Tibial nerve (tissue), 4 donors: Measurements from ENCODE around the gene CYP4A22. TPM values are rescaled to one million over a fixed set of nuclear protein-coding genes. Genes with fewer than 3 reads are reported as not detected.
"Not testable (repeated sequence)": the region's sequence is repeated elsewhere in the genome, so short reads cannot be mapped to it uniquely, and the experiment has no call there.

ENCODE experiments used
- DNase-seq, 2 donors: peaks; one replicate each; pipeline ENCODE4 v3.0.0-alpha.2; 2019; ENCODE audit warnings: low spot score in 2 of 2
- H3K27ac ChIP-seq, 4 donors: fragments of 200-600 bp; sonication (generic) in 3 of 4; one replicate each; pipeline ENCODE4 v1.5.1; 2017 to 2019; ENCODE audit warnings: mild to moderate bottlenecking in 1 of 4
- H3K27me3 ChIP-seq, 2 donors: fragments of 200-600 bp; sonication (generic) in 1 of 2; one replicate each; pipeline versions ENCODE4 v1.5.1 to v1.6.0; 2017 to 2019
- H3K36me3 ChIP-seq, 3 donors: fragments of 200-600 bp; sonication (generic); one replicate each; pipeline ENCODE4 v1.5.1; 2018 to 2019
- H3K4me1 ChIP-seq, 4 donors: fragments of 200-600 bp; sonication (generic) in 3 of 4; one replicate each; pipeline ENCODE4 v1.5.1; 2017 to 2019
- H3K4me3 ChIP-seq, 4 donors: fragments of 200-600 bp; sonication (generic) in 3 of 4; one replicate each; pipeline ENCODE4 v1.5.1; 2017 to 2019; ENCODE audit warnings: mild to moderate bottlenecking in 1 of 4, moderate library complexity in 1 of 4
- H3K9me3 ChIP-seq, 4 donors: fragments of 200-600 bp; sonication (generic) in 3 of 4; one replicate each; pipeline ENCODE4 v1.5.1; 2017 to 2019
- CTCF ChIP-seq, 5 experiments: fragments of 200-600 bp in 3 of 5; fragments of 450-650 bp in 2 of 5; sonication (generic) in 3 of 5; IDR thresholded peaks; one replicate each; pipeline ENCODE4 v1.5.1; 2016 to 2019; ENCODE audit warnings: antibody characterized with exemption in 5 of 5, mild to moderate bottlenecking in 3 of 5, moderate library complexity in 2 of 5
- EP300 ChIP-seq, 2 donors: sonication (generic); formaldehyde crosslinking; IDR thresholded peaks; one replicate each; pipeline ENCODE4 v1.6.1; 2017; ENCODE audit warnings: antibody characterized with exemption in 2 of 2, mild to moderate bottlenecking in 1 of 2
- POLR2A ChIP-seq, 2 donors: fragments of 450-650 bp; IDR thresholded peaks; one replicate each; pipeline ENCODE4 v1.6.1; 2017; ENCODE audit warnings: antibody characterized with exemption in 2 of 2, mild to moderate bottlenecking in 2 of 2, moderate library complexity in 2 of 2
- WGBS, 2 donors: methylation state at CpG; one replicate each; pipeline ENCODE4 v1.1.5; 2018; 5-methylcytosine and 5-hydroxymethylcytosine counted together
- total RNA-seq, 4 donors: library from RNA; depleted of rRNA; stranded (reverse); fragments of >200 nt; gene quantifications; one replicate each; pipeline ENCODE4 v1.1.0, GENCODE V29; 2016

The CYP4A22 gene
- total RNA-seq, 4 donors from 2014 or later: 0.84 to 4.5 (median 2.6) TPM

DNA sequence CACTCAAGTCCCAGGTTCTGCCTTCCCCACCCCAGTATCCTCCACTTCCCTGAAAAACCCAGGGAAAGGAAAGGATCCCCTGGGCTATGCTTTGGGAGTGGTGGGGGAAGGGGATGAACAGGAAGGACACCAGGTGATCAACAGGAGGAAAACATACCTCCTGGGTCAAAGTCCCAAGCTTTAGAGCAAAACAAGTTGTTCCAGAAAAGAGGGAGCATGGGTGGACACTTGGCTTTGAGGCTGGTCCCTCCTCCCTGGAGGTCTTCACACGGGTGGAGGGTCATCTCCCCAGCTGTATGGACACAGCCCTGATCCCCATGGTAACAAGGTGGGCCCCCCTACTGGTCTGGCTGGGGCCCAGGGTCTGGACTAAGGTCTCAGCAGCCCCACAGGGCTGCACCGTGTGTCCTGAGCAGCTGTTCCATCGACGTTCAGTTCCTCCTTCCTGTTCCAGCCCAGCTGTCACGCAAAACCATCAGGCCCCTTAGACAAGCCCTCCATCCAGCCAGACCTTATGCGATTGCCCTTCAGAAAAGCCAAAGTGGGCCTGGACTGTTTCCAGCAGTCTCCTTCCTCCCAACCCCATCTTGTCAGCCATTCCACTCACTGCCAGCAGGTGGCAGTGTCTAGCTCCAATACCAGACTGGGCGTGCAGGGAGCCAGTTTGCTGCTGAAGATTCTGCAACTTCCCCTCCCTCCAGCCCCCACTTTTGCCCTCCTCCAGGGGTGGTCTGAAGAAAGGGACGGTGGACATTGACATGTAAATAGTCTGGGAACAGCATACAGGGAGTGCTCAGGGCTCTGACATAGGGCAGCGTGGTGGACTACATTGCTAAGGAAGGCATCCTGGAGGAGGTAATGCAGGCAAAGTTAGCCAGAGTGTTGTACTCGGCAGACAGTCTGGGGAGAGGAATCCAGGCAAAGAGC, 55.5 kb downstream of the CYP4A22 start:
- H3K9me3 ChIP-seq: no peaks in the 10 kb centered on the region
- WGBS, 2 donors: 10 to 17% methylated on average over 10 of the region's 10 CpGs

DNA sequence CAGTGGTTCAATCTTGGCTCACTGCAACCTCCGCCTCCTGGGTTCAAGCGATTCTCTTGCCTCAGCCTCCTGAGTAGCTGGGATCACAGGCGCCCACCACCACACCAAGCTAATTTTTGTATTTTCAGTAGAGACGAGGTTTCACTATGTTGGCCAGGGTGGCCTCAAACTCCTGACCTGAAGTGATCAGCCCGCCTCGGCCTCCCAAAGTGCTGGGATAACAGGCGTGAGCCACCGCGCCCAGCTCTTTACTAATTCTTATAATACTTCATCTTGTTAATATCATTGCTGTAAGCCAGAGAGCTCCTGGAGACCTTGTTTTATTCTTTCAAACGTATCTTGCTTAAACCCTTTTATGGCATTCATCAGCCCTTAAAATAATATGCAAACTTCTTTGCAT, 56.3 kb downstream of the CYP4A22 start:
- not testable (repeated sequence) for H3K27ac ChIP-seq, H3K36me3 ChIP-seq, DNase-seq, H3K4me3 ChIP-seq, H3K9me3 ChIP-seq, H3K27me3 ChIP-seq
- 89 to 91% methylated on average over 10 of the region's 10 CpGs for WGBS, 2 donors
- peaks cover 0 to 38% (median 11%) of the 10 kb centered on the region in 4 donors for H3K4me1 ChIP-seq

More for the DNA sequence above, 55.5 kb downstream of the CYP4A22 start:
- Histone ChIP-seq H3K36me3 (no peaks in the 10 kb centered on the region), H3K27ac (peak overlapping the region in 1 of 4 donors; percentile 43), H3K27me3 (no peaks in the 10 kb centered on the region), H3K4me1 (peaks cover 0 to 38% (median 11%) of the 10 kb centered on the region in 4 donors), H3K4me3 (no peak overlapping the region)
- peak; percentile 67 to 91 for DNase-seq
- peak; percentile 86 to 96 (median 93) for TF ChIP-seq CTCF (IDR thresholded peaks at IDR 0.05)
- TF ChIP-seq POLR2A (IDR thresholded peaks at IDR 0.05): no peak

- Histone ChIP-seq H3K27ac (no peak overlapping the region), H3K4me3 (no peak overlapping the region)
- TF ChIP-seq CTCF (IDR thresholded peaks at IDR 0.05) (no peak), POLR2A (IDR thresholded peaks at IDR 0.05) (no peak), EP300 (IDR thresholded peaks at IDR 0.05) (no peak)
These were observed 57.1 kb downstream of the CYP4A22 start for GRCh38 chr1:47194311-47194710.

GRCh38 chr1:47195981-47196380, 58.7 kb downstream of the CYP4A22 start:
- 80 to 83% methylated on average over 9 of the region's 9 CpGs for WGBS, 2 donors
- not testable (repeated sequence) for H3K4me3 ChIP-seq, DNase-seq, H3K27me3 ChIP-seq, H3K27ac ChIP-seq, H3K9me3 ChIP-seq, H3K36me3 ChIP-seq
- peaks cover 0 to 21% (median 7%) of the 10 kb centered on the region in 4 donors for H3K4me1 ChIP-seq

More at GRCh38 chr1:47194311-47194710, 57.1 kb downstream of the CYP4A22 start:
- Histone ChIP-seq H3K9me3 (no peaks in the 10 kb centered on the region), H3K4me1 (peaks cover 0 to 37% (median 11%) of the 10 kb centered on the region in 4 donors), H3K27me3 (no peaks in the 10 kb centered on the region), H3K36me3 (no peaks in the 10 kb centered on the region)
- DNase-seq: no peak

- TF ChIP-seq EP300 (IDR thresholded peaks at IDR 0.05): no peak
- TF ChIP-seq POLR2A (IDR thresholded peaks at IDR 0.05): no peak
- no peak for TF ChIP-seq CTCF (IDR thresholded peaks at IDR 0.05)
- H3K4me1 ChIP-seq: peaks cover 0 to 16% (median 6%) of the 10 kb centered on the region in 4 donors
- H3K27ac ChIP-seq: no peak overlapping the region
- 43 to 62% methylated on average over 2 to 3 of the region's 3 CpGs for WGBS, 2 donors
- DNase-seq: no peak
- H3K4me3 ChIP-seq: no peak overlapping the region
- H3K27me3 ChIP-seq: no peaks in the 10 kb centered on the region
- no peaks in the 10 kb centered on the region for H3K36me3 ChIP-seq
- no peaks in the 10 kb centered on the region for H3K9me3 ChIP-seq
These were observed 59.4 kb downstream of the CYP4A22 start for GRCh38 chr1:47196622-47197021.

- Histone ChIP-seq H3K27me3 (no peaks in the 10 kb centered on the region), H3K9me3 (peaks cover 0 to 5% (median 0%) of the 10 kb centered on the region in 4 donors), H3K27ac (no peak overlapping the region), H3K4me1 (peaks cover 0 to under 1% (median 0%) of the 10 kb centered on the region in 4 donors), H3K4me3 (no peak overlapping the region), H3K36me3 (no peaks in the 10 kb centered on the region)
- DNase-seq: no peak
- 80% methylated on average over 4 of the region's 4 CpGs for WGBS, 2 donors
- TF ChIP-seq EP300 (IDR thresholded peaks at IDR 0.05) (no peak), POLR2A (IDR thresholded peaks at IDR 0.05) (no peak), CTCF (IDR thresholded peaks at IDR 0.05) (no peak)
These were observed 61.0 kb downstream of the CYP4A22 start for GRCh38 chr1:47198214-47198613.
